Natural killer cell (primary cell): ENCODE measurements around the gene ARF3. TPM values are rescaled to one million over a fixed set of nuclear protein-coding genes. Genes with fewer than 3 reads are reported as not detected.
A peak's percentile ranks its signal among the peaks of the same experiment; 100 is the strongest.

Experiments used
- ATAC-seq, 3 donors: fragments of 150-1000 bp in 2 of 3; fragments of 200-7000 bp in 1 of 3; cut with Tn5 transposase; 1 replicate in 1 of 3; 2 replicates in 2 of 3; pipeline ENCODE4 v1.10.0; 2021; ENCODE audit warnings: mild to moderate bottlenecking in 2 of 3, moderate library complexity in 2 of 3
- DNase-seq, 2 donors: peaks; one replicate each; pipeline versions ENCODE4 v3.0.0 to v3.0.0-alpha.2; 2013 to 2021; ENCODE audit warnings: mixed read lengths in 1 of 2
- H3K27ac ChIP-seq: one replicate; pipeline ENCODE4 v1.5.1; 2013; ENCODE audit warnings: mild to moderate bottlenecking, low read length
- H3K27me3 ChIP-seq: one replicate; pipeline ENCODE4 v1.6.1; 2013; ENCODE audit warnings: low read length; ENCODE audit not compliant: control insufficient read depth, insufficient read depth
- H3K36me3 ChIP-seq: one replicate; pipeline ENCODE4 v1.6.1; 2013; ENCODE audit warnings: low read length; ENCODE audit not compliant: control insufficient read depth, insufficient read depth
- H3K4me1 ChIP-seq: one replicate; pipeline ENCODE4 v1.6.1; 2013; ENCODE audit warnings: low read length; ENCODE audit not compliant: control insufficient read depth, insufficient read depth
- H3K4me3 ChIP-seq: one replicate; pipeline ENCODE4 v1.5.1; 2013; ENCODE audit warnings: low read length
- H3K9me3 ChIP-seq: one replicate; pipeline ENCODE4 v1.6.1; 2013; ENCODE audit warnings: low read length; ENCODE audit not compliant: control insufficient read depth, insufficient read depth
- H3K27ac Mint-ChIP-seq, 2 donors: one replicate each; pipeline ENCODE4 v1.8.0; 2022; ENCODE audit warnings: mild to moderate bottlenecking in 2 of 2, mixed read lengths in 2 of 2, moderate library complexity in 1 of 2
- H3K27me3 Mint-ChIP-seq, 2 donors: one replicate each; pipeline ENCODE4 v1.8.0; 2022; ENCODE audit warnings: low read depth in 2 of 2, mixed read lengths in 2 of 2
- H3K36me3 Mint-ChIP-seq: one replicate; pipeline ENCODE4 v1.8.0; 2022; ENCODE audit warnings: mixed read lengths
- H3K4me1 Mint-ChIP-seq, 2 donors: one replicate each; pipeline ENCODE4 v1.8.0; 2022; ENCODE audit warnings: mixed read lengths in 2 of 2
- H3K4me3 Mint-ChIP-seq: one replicate; pipeline ENCODE4 v1.8.0; 2022; ENCODE audit warnings: mild to moderate bottlenecking, moderate library complexity, mixed read lengths
- H3K9me3 Mint-ChIP-seq, 2 donors: one replicate each; pipeline ENCODE4 v1.8.0; 2022; ENCODE audit warnings: mixed read lengths in 2 of 2
- WGBS: methylation state at CpG from one replicate; pipeline ENCODE4 v1.1.7; 2013; ENCODE audit warnings: missing lambda C conversion rate; ENCODE audit not compliant: insufficient coverage; 5-methylcytosine and 5-hydroxymethylcytosine counted together
- intact Hi-C: fragments of 100-400 bp; cut with micrococcal nuclease; formaldehyde crosslinking; loops from one replicate; pipeline ENCODE4 v1.14.2; 2022
- total RNA-seq, 4 donors: library from RNA; stranded (reverse); fragments of 120-200 nt in 1 of 4; gene quantifications; one replicate each; pipeline versions ENCODE4 v1.2.3 to v1.2.4, GENCODE V29; 2013 to 2022
- TF ChIP-seq, protein P1 (sequence below): fragments of 200-600 bp; IDR thresholded peaks from one replicate; pipeline ENCODE4 v1.8.0; 2022; ENCODE audit warnings: antibody characterized with exemption

Gene ARF3
- total RNA-seq, 3 donors from 2014 or later (not counting 1 experiment from before 2014, with no cell fraction given), result 80.7 to 114 (median 88.4) TPM

DNA sequence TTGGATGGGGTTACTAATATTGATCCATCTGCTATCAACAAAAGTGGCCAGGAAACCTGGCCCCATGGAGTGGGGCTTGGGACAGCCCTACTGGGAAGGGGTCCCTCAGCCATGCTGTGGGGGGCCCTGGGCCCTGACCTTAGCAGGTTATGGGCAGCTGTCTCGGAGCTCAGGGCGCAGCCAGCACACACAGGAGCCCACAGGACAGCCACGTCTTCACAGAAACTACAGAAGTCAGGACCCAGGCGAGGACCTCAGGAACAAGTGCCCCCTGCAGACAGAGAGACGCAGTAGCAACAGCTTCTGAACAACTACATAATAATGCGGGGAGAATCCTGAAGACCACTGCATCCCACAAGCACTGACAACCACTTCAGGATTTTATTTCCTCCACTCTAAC, 20.1 kb downstream of the ARF3 start:
- H3K36me3 Mint-ChIP-seq, result peaks cover 6% of the 10 kb centered on the region
- TF ChIP-seq, protein P1, sequence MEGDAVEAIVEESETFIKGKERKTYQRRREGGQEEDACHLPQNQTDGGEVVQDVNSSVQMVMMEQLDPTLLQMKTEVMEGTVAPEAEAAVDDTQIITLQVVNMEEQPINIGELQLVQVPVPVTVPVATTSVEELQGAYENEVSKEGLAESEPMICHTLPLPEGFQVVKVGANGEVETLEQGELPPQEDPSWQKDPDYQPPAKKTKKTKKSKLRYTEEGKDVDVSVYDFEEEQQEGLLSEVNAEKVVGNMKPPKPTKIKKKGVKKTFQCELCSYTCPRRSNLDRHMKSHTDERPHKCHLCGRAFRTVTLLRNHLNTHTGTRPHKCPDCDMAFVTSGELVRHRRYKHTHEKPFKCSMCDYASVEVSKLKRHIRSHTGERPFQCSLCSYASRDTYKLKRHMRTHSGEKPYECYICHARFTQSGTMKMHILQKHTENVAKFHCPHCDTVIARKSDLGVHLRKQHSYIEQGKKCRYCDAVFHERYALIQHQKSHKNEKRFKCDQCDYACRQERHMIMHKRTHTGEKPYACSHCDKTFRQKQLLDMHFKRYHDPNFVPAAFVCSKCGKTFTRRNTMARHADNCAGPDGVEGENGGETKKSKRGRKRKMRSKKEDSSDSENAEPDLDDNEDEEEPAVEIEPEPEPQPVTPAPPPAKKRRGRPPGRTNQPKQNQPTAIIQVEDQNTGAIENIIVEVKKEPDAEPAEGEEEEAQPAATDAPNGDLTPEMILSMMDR, result no peak
- Histone ChIP-seq H3K27me3 (no peaks in the 10 kb centered on the region), H3K9me3 (no peaks in the 10 kb centered on the region), H3K4me1 (peaks cover 45% of the 10 kb centered on the region), H3K36me3 (peaks cover 38% of the 10 kb centered on the region), H3K4me3 (no peak overlapping the region), H3K27ac (no peak overlapping the region)
- intact Hi-C loops, result no loop called here
- WGBS, result 87% methylated on average over 6 of the region's 6 CpGs
- H3K9me3 Mint-ChIP-seq, result no peaks in the 10 kb centered on the region
- DNase-seq (peak in 1 of 2 donors; percentile 22), ATAC-seq (no peak)
- peak overlapping the region; percentile 95 to 98 for H3K27ac Mint-ChIP-seq
- H3K4me1 Mint-ChIP-seq, result peaks cover 44 to 47% of the 10 kb centered on the region in 2 donors
- no peaks in the 10 kb centered on the region for H3K27me3 Mint-ChIP-seq
- H3K4me3 Mint-ChIP-seq, result no peak overlapping the region

DNA sequence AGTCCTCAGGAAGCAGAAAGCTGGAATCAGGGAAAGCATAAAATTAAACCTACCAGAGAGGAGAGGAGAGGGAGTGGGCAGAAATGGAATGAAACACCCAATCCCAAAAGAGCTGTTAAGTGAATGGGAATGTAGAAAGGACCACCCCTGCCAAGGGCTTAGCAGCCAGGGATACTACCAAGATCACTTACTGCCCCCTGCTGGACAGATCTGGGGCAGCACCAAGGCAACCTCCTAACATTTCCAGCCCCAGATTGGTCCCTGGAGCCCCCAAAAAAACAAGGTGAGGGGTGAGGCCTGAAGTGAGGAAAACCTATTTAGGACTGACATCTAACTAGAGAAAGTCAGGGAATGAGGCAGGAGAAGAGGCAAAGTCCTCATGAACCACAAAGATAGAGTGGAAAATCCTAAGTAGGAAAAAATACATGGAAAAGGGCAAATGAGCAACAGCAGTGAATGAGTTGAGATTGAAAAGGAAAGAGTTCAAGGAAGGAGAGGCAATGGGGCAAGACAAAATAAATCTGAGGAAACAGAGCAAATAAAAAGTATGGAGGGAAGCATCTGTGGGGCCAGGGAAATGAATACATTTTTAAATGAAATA, 20.8 kb downstream of the ARF3 start:
- no peaks in the 10 kb centered on the region for H3K27me3 ChIP-seq
- DNase-seq, result peak; percentile 86 to 92
- Mint-ChIP-seq H3K9me3 (no peaks in the 10 kb centered on the region), H3K27me3 (no peaks in the 10 kb centered on the region), H3K36me3 (peaks cover 6% of the 10 kb centered on the region), H3K4me1 (peaks cover 45% of the 10 kb centered on the region in 2 donors), H3K4me3 (peak overlapping the region; percentile 40), H3K27ac (peak overlapping the region; percentile 95 to 98)
- no peak overlapping the region for H3K4me3 ChIP-seq
- peak; percentile 32 to 58 (median 40) for ATAC-seq
- intact Hi-C loops, result loop anchor here (1.0 kb wide), 2 partner anchors 32 to 83 kb away; a partner anchor contains a TSS
- H3K9me3 ChIP-seq, result no peaks in the 10 kb centered on the region
- TF ChIP-seq, protein P1, result peak; percentile 93
- H3K27ac ChIP-seq, result no peak overlapping the region
- H3K4me1 ChIP-seq, result peaks cover 51% of the 10 kb centered on the region
- peaks cover 39% of the 10 kb centered on the region for H3K36me3 ChIP-seq

DNA sequence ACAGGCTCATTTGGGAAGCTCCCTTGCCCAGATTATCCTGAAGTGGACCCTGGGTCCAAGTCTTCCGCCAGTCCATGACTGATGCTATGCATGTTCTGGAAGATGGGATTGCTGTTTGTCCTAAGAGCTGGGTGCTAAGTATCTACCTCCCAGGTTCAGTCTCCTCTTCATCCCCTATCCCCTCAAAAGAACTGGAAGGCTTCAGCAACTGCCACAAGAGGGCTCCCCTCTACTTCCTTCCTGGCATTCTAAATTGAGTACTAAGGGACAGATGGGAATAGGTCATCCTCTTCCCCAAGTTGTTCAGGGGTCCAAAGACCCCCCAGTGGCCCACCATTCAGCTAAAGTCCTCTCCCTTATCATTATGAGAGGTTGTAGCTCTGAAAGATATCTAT, 23.0 kb downstream of the ARF3 start:
- 86% methylated on average over 1 of the region's 1 CpG for WGBS

More for the DNA sequence above, 23.0 kb downstream of the ARF3 start:
- TF ChIP-seq, protein P1, result peak; percentile 19
- no peaks in the 10 kb centered on the region for H3K9me3 ChIP-seq
- Mint-ChIP-seq H3K4me1 (peaks cover 65 to 67% of the 10 kb centered on the region in 2 donors), H3K27me3 (no peaks in the 10 kb centered on the region), H3K9me3 (no peaks in the 10 kb centered on the region), H3K4me3 (peak overlapping the region; percentile 91), H3K36me3 (peaks cover 17% of the 10 kb centered on the region), H3K27ac (peak overlapping the region; percentile 95 to 98)
- peaks cover 29% of the 10 kb centered on the region for H3K36me3 ChIP-seq
- H3K27ac ChIP-seq, result peak overlapping the region; percentile 95
- H3K27me3 ChIP-seq, result no peaks in the 10 kb centered on the region
- peaks cover 52% of the 10 kb centered on the region for H3K4me1 ChIP-seq
- peak in 1 of 2 donors; percentile 51 for DNase-seq
- H3K4me3 ChIP-seq, result no peak overlapping the region
- intact Hi-C loops, result loop anchor here (1.0 to 5.0 kb wide), 4 partner anchors 9 to 84 kb away; partner anchors contain the start of genes DDN, FKBP11 and PRKAG1
- ATAC-seq, result peak in 1 of 3 donors; percentile 3
